Activated T-cell treated with anti-CD3 and anti-CD28 coated beads, Interleukin-2, amount 50 U/mL, for 72 hours (primary cell): ENCODE results near the gene CPVL. TPM values are rescaled to one million over a fixed set of nuclear protein-coding genes. Genes with fewer than 3 reads are reported as not detected.

Experiments used
- ATAC-seq, 2 donors: fragments of 150-1000 bp; cut with Tn5 transposase; replicated peaks in 1 of 2; 2 replicates each; pipeline ENCODE4 v1.10.0; 2021; ENCODE audit warnings: moderate library complexity in 2 of 2, mild to moderate bottlenecking in 1 of 2
- DNase-seq, 2 donors: peaks; one replicate each; pipeline ENCODE4 v3.0.0; 2021 to 2022; ENCODE audit warnings: mixed read lengths in 1 of 2
- H3K27ac Mint-ChIP-seq: one replicate; pipeline ENCODE4 v1.8.0; 2022; ENCODE audit warnings: mild to moderate bottlenecking, moderate library complexity, mixed read lengths
- H3K27me3 Mint-ChIP-seq: one replicate; pipeline ENCODE4 v1.8.0; 2022; ENCODE audit warnings: low read depth, mixed read lengths
- H3K36me3 Mint-ChIP-seq, 2 donors: one replicate each; pipeline ENCODE4 v1.8.0; 2022; ENCODE audit warnings: mixed read lengths in 2 of 2, mild to moderate bottlenecking in 1 of 2; ENCODE audit not compliant: insufficient read depth in 2 of 2
- H3K4me1 Mint-ChIP-seq: one replicate; pipeline ENCODE4 v1.8.0; 2022; ENCODE audit warnings: low read depth, mixed read lengths
- H3K4me3 Mint-ChIP-seq, 2 donors: one replicate each; pipeline ENCODE4 v1.8.0; 2022; ENCODE audit warnings: mild to moderate bottlenecking in 2 of 2, mixed read lengths in 2 of 2, moderate library complexity in 2 of 2
- H3K9me3 Mint-ChIP-seq, 2 donors: one replicate each; pipeline ENCODE4 v1.8.0; 2022; ENCODE audit warnings: mixed read lengths in 2 of 2
- total RNA-seq, 2 donors: library from RNA; stranded (reverse); gene quantifications; one replicate each; pipeline ENCODE4 v1.2.3, GENCODE V29; 2022

The CPVL gene
- total RNA-seq, 2 donors from 2014 or later, result 0.51 TPM; not detected in 1

- no peak overlapping the region for H3K27ac Mint-ChIP-seq
- H3K9me3 Mint-ChIP-seq, result no peaks in the 10 kb centered on the region
Observed at GRCh38 chr7:29008590-29008989, 137.7 kb downstream of the CPVL start.

GRCh38 chr7:29007127-29007526, 139.2 kb downstream of the CPVL start:
- H3K4me1 Mint-ChIP-seq, result no peaks in the 10 kb centered on the region
- ATAC-seq (no peak), DNase-seq (no peak)
- no peaks in the 10 kb centered on the region for H3K36me3 Mint-ChIP-seq
- peaks cover 6% of the 10 kb centered on the region for H3K27me3 Mint-ChIP-seq
- no peaks in the 10 kb centered on the region for H3K9me3 Mint-ChIP-seq
- H3K4me3 Mint-ChIP-seq, result no peak overlapping the region
- no peak overlapping the region for H3K27ac Mint-ChIP-seq

More at GRCh38 chr7:29008590-29008989, 137.7 kb downstream of the CPVL start:
- Mint-ChIP-seq H3K4me3 (no peak overlapping the region), H3K36me3 (no peaks in the 10 kb centered on the region), H3K27me3 (peaks cover 6% of the 10 kb centered on the region), H3K4me1 (no peaks in the 10 kb centered on the region)
- DNase-seq, result no peak
- ATAC-seq, result no peak

GRCh38 chr7:29005829-29006228, 140.5 kb downstream of the CPVL start:
- Mint-ChIP-seq H3K4me3 (no peak overlapping the region), H3K9me3 (no peaks in the 10 kb centered on the region), H3K27me3 (peaks cover 8% of the 10 kb centered on the region), H3K27ac (no peak overlapping the region), H3K36me3 (no peaks in the 10 kb centered on the region), H3K4me1 (no peaks in the 10 kb centered on the region)
- DNase-seq (no peak), ATAC-seq (no peak)

DNA sequence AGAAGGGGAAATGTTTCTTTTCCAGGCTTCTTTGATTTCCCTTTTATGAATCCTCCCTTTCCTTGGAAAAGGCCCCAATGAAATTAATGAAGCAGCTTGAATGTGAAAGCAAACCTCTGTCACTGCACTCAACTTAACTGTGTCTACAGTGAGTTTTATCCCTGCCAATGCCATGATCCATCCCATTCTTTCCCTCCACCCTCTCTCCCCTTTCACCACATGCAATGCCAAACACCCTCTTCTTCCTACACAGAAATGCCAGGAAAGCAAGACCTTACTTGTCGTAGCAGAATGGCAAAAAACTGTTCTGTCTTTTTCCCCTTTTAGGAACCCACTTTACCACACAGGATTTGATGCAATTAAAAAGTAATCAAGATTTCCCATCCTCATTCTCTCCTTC, 140.9 kb downstream of the CPVL start:
- Mint-ChIP-seq H3K27me3 (peaks cover 12% of the 10 kb centered on the region), H3K9me3 (no peaks in the 10 kb centered on the region), H3K4me1 (no peaks in the 10 kb centered on the region), H3K27ac (no peak overlapping the region), H3K4me3 (no peak overlapping the region), H3K36me3 (no peaks in the 10 kb centered on the region)
- DNase-seq (no peak), ATAC-seq (no peak)

GRCh38 chr7:29003703-29004102, 142.6 kb downstream of the CPVL start:
- no peaks in the 10 kb centered on the region for H3K9me3 Mint-ChIP-seq

DNA sequence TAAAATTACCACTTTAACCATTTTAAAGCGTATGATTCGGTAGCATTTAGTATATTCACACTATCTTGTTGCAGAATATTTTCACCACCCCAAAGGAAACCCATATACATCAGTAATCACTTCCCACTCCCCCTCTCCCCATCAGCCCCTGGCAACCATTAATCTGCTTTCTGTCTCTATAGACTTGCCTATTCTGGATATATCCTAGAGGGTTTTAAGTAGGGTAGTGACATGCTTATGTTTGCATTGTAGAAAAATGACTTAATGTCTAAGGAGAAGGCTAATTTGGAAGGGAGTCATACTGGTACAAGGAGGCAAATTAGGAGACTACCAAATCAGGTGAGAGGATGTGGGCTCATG, 145.6 kb downstream of the CPVL start:
- Mint-ChIP-seq H3K27ac (no peak overlapping the region), H3K27me3 (peaks cover 7% of the 10 kb centered on the region), H3K36me3 (no peaks in the 10 kb centered on the region), H3K4me1 (no peaks in the 10 kb centered on the region), H3K4me3 (no peak overlapping the region), H3K9me3 (no peaks in the 10 kb centered on the region)
- DNase-seq (no peak), ATAC-seq (no peak)

More at GRCh38 chr7:29003703-29004102, 142.6 kb downstream of the CPVL start:
- H3K4me1 Mint-ChIP-seq, result no peaks in the 10 kb centered on the region
- H3K36me3 Mint-ChIP-seq, result no peaks in the 10 kb centered on the region
- H3K4me3 Mint-ChIP-seq, result no peak overlapping the region
- DNase-seq (no peak), ATAC-seq (no peak)
- peaks cover 12% of the 10 kb centered on the region for H3K27me3 Mint-ChIP-seq
- no peak overlapping the region for H3K27ac Mint-ChIP-seq

- Mint-ChIP-seq H3K9me3 (no peaks in the 10 kb centered on the region), H3K4me1 (no peaks in the 10 kb centered on the region), H3K27ac (no peak overlapping the region), H3K36me3 (no peaks in the 10 kb centered on the region), H3K4me3 (no peak overlapping the region), H3K27me3 (peaks cover 7% of the 10 kb centered on the region)
- no peak for DNase-seq
- no peak for ATAC-seq
Observed at GRCh38 chr7:28999895-29000716, 146.2 kb downstream of the CPVL start.

GRCh38 chr7:28999427-28999826, 146.9 kb downstream of the CPVL start:
- Mint-ChIP-seq H3K27me3 (peaks cover 7% of the 10 kb centered on the region), H3K27ac (no peak overlapping the region), H3K36me3 (no peaks in the 10 kb centered on the region), H3K4me3 (no peak overlapping the region), H3K4me1 (no peaks in the 10 kb centered on the region), H3K9me3 (no peaks in the 10 kb centered on the region)
- no peak for ATAC-seq
- DNase-seq, result no peak

DNA sequence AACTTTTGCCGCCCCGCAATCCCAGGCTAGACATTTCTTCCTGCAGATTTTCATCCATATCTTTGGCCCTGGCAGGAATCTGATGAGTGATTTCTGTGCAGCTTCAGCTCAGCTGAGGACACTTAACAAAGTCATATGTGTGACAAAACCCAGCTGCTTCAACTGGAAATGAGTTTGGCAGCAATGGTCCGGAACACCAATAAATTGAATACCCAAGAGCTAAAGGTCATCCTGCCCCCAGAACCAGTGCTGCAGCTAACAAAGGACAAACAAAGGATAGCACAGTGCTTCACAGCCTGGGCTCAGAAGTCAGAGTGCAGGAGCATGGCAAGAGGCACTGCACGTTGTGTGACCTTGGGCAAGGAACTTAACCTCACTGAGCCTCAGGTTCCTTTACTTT, 148.2 kb downstream of the CPVL start:
- Mint-ChIP-seq H3K27ac (no peak overlapping the region), H3K36me3 (no peaks in the 10 kb centered on the region), H3K4me1 (no peaks in the 10 kb centered on the region), H3K9me3 (no peaks in the 10 kb centered on the region), H3K27me3 (peaks cover 7% of the 10 kb centered on the region), H3K4me3 (no peak overlapping the region)
- ATAC-seq (no peak), DNase-seq (no peak)

DNA sequence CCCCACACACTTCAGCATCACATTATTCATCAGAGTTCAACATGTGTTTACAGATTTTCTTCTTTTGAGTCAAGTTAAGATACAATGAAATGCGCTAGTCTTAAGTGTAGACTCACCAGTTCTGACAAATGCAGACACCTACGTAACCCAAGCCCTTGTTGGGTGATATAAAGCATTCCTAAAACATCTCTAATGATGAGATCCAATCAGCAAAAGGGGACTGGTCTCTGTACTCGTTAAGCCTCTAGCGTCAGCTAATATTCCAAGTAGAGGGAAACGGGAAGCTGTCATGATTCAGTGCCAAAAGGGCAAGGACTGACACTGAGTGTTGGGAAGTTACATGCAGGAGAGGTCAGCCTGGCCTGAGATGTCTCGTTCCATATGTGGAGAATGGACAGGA, 149.5 kb downstream of the CPVL start:
- DNase-seq, result no peak
- Mint-ChIP-seq H3K4me3 (no peak overlapping the region), H3K27me3 (peaks cover 7% of the 10 kb centered on the region), H3K9me3 (no peaks in the 10 kb centered on the region), H3K36me3 (no peaks in the 10 kb centered on the region), H3K27ac (no peak overlapping the region), H3K4me1 (no peaks in the 10 kb centered on the region)
- no peak for ATAC-seq

DNA sequence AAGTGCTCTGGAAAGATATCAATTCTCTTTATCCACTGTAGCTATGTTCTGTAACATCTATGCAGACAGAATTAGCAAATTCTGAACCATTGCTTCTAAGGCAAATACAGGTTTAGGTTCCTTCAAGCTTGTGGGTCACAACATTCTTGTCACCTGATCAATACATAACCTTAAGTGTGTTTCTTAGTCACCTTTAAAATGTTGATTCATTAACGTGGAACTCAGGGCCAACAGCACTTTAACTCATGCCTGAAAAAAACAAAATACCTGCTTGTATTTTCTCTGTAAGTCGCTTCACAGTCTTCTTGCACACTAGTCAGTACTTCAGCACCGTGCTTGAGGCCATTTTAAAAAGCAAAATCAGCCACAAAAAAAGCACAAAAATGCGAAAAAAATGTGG, 153.0 kb downstream of the CPVL start:
- no peak overlapping the region for H3K27ac Mint-ChIP-seq
- no peaks in the 10 kb centered on the region for H3K36me3 Mint-ChIP-seq
- H3K27me3 Mint-ChIP-seq, result peaks cover 10% of the 10 kb centered on the region

DNA sequence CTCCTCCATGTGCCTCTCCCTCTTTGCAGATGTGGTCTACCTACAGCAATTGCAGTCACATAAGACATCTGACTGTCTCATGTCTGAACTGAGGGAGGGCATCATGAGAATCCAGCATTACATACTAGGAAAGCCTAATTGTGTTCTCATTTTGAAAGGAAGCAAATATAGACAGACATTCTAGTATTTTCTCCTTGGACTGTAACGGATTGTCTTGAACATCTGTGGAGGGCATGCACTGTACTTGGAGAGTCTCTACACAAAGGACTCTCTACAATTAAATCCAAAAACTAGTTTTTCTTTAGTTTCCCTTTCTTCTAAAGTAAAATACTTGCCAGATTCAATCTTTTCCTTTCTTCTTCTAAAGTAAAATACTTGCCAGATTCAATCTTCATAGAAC, 153.5 kb downstream of the CPVL start:
- no peaks in the 10 kb centered on the region for H3K4me1 Mint-ChIP-seq
- no peak for ATAC-seq
- peaks cover 15% of the 10 kb centered on the region for H3K27me3 Mint-ChIP-seq
- H3K36me3 Mint-ChIP-seq, result no peaks in the 10 kb centered on the region
- DNase-seq, result no peak
- no peak overlapping the region for H3K4me3 Mint-ChIP-seq
- H3K27ac Mint-ChIP-seq, result no peak overlapping the region
- H3K9me3 Mint-ChIP-seq, result no peaks in the 10 kb centered on the region

More for the DNA sequence above, 153.0 kb downstream of the CPVL start:
- DNase-seq, result no peak
- Mint-ChIP-seq H3K4me1 (no peaks in the 10 kb centered on the region), H3K9me3 (no peaks in the 10 kb centered on the region), H3K4me3 (no peak overlapping the region)
- ATAC-seq, result no peak

DNA sequence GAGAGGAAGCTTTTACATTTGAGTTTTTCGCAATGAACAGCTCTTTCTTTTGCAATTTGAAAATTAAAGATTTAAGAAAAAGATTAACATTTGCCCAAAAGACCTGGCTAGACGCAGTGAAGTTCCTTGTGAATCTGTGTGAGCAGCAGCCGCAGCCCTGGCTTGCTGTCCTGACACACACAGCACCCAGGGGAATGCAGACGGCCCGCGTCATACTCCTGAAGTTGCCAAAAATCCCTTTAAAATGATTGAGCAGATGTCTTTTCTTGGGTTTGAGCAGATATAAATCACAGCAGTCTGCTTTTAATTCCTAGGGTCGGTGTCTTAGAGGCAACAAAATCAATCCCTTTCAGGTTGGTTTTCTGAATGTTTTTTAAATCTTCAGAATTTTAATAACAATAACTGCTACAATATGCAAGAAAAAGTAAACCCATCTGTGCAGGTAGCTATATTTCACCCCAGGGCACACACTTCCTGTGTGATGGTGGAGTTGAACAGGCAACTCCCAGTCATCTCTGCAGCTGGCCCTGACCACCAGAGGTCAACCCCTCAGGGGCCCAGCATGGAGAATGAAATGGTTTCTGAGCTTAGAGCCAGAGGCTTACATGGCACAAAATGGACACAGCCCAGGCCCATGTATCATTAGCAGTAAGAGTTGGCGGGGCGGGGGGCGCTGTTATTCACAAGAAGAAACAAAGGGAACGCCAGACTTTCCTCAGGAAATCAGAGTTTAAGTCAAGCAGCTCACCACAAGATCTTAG, 156.0 kb downstream of the CPVL start:
- H3K27me3 Mint-ChIP-seq, result peaks cover 28% of the 10 kb centered on the region
- H3K4me1 Mint-ChIP-seq, result no peaks in the 10 kb centered on the region
- ATAC-seq (no peak), DNase-seq (no peak)
- no peaks in the 10 kb centered on the region for H3K9me3 Mint-ChIP-seq
- no peaks in the 10 kb centered on the region for H3K36me3 Mint-ChIP-seq
- no peak overlapping the region for H3K27ac Mint-ChIP-seq
- no peak overlapping the region for H3K4me3 Mint-ChIP-seq
